ENCODE data around the gene PDLIM4.

The PDLIM4 gene

GRCh38 chr5:132227485-132228240, 29.8 kb upstream of the PDLIM4 start, which contains the start of gene P4HA2:
P4HA2 (minus strand) TSS chr5:132227853; CDS start chr5:132218626, 9,227 bp downstream.
- DNase-seq, result peak; percentile 81

- no peak for DNase-seq
Measured at GRCh38 chr5:132228241-132229035, 29.1 kb upstream of the PDLIM4 start.

- DNase-seq, result no peak
Measured at GRCh38 chr5:132229236-132229635, 28.3 kb upstream of the PDLIM4 start.

DNA sequence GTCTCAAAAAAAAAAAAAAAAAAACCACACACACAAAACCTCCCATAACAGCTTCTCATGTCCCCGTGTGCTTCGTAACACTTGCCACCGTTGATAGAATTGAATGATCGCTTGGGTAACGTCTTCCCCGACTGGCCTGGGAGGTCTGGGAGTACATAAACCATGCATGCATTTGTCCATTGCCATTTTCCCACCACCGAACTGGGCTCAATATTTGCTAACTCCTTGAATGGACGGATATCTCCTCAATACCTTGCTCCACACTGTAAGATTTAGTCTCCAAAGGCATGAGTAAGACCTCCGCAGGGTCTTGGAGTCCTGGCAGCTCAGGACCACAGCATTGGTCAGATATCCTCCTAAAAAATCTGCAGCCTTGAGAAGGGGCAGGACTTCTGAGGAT, 26.6 kb upstream of the PDLIM4 start:
- DNase-seq, result no peak

DNA sequence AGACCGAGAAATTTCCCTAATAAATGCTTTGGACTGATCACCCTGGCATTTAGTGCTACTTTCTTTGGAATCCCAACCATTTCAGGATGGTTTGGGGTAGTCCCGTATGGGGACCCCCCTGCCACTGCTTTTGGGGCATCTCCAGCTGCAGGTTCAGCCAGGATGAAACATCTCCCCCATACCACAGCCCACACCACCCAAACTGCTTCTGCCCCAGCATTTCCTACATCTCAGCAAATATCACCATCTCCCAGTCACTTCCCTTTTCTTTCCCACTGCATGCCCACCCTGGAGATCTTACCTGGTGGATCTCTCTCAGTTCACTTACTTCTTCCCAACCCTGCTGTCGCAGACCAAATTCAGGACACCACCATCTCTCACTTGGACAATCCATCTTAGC, 25.0 kb upstream of the PDLIM4 start:
- DNase-seq, result no peak

GRCh38 chr5:132233081-132233480, 24.4 kb upstream of the PDLIM4 start:
- DNase-seq, result no peak

DNA sequence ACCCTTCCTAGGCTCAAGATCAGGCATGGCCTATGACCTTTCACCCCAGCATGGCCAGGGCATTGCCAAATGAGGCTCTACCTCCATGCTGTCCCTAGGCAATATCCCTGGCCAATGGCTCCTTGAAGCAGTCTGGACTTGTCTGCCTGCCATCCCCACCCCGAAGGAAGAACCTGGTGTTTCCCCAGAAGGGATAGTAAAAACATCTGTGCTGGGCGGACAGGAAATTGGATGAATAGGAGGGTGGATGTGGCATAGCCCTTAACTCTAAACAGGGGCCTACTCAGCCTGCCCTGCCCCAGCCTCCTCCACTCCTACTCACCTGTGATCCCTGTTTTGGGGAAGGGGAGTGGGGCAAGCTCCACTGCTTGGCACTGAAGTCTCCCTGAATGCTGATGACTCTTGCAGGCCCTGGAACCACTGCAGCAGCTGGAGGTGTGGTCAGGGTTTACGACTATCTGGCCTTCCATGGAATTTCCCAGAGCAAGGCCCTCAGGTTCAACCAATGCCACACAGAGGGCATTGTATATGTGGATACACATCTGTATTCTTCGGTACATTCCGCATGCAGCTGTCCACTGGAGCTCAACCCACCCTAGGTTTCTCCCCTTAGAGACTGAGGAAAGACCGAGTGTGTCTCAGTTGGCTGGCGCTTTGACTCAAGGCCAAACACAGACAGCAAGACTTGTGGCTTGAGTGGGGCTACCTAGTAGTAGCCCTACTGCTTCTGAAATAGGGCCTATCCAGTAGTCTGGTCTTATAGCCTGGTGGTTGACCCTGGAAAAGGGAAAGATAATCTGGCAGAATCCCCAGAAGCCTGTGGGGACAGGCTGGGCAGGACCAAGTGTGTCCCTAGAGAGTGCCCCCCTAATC, 23.4 kb upstream of the PDLIM4 start:
- DNase-seq, result no peak

DNA sequence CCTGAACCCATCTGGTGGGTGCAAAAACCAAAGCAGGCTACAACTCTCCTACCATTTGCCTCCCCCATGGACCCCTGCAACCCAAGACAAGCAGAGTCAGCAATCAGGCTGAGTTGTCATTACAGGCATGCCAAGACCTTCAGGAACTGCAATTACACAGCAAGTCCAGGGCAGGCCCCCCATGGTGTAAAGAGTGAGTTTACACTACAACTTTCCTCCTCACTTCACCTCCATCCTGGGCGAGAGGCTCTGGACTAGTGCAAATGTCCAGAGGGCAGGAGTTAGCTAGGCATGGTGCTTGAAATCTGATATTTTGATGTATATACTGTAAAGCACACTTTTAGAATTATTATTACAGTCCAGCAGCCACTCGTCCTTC, 22.8 kb upstream of the PDLIM4 start:
- no peak for DNase-seq

DNA sequence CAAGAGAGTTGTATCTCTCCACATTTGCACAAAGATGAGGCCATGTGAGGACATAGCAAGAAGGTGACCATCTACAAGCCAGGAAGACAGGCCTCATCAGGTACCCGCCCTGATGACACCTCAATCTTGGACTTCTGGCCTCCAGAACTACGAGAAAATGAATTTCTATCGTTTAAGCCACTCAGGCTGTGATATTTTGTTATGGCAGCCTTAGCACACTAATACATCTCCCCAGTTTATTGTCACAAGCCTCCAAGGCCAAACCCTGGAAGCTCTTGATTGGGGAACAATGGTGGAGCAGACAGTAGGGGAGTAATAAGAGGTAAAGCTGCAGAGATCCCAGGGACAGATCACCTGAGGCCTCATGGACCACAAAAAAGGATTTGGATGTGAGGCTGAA, 22.2 kb upstream of the PDLIM4 start:
- no peak for DNase-seq

- no peak for DNase-seq
Measured at GRCh38 chr5:132237141-132237540, 20.4 kb upstream of the PDLIM4 start.

GRCh38 chr5:132237670-132238069, 19.8 kb upstream of the PDLIM4 start:
- no peak for DNase-seq

- peak; percentile 74 for DNase-seq
Measured at GRCh38 chr5:132238169-132238744, 19.2 kb upstream of the PDLIM4 start.

GRCh38 chr5:132238901-132239500, 18.5 kb upstream of the PDLIM4 start:
- DNase-seq, result no peak

- DNase-seq, result no peak
Measured at GRCh38 chr5:132239776-132240175, 17.7 kb upstream of the PDLIM4 start.

GRCh38 chr5:132243366-132243977, 14.0 kb upstream of the PDLIM4 start:
- no peak for DNase-seq

DNA sequence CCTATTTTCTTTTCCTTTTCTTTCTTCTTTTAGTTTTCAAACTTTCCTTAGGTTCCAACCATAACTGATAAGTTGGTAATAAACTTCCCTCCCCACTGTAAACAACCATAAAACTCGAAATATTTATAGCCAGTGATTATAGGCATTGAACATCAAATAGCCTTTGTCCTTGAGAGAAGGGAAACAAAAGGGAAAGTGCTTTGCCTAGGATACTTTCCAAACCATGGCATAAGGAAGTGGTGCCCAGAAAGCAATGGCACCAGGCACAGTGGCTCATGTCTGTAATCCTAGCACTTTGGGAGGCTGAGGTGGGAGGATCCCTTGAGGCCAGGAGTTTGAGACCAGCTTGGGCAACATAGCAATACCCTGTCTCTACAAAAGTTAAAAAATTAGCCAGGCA, 11.9 kb upstream of the PDLIM4 start:
- no peak for DNase-seq

- DNase-seq, result no peak
Measured at GRCh38 chr5:132246806-132247205, 10.7 kb upstream of the PDLIM4 start.

GRCh38 chr5:132250547-132250946, 6.9 kb upstream of the PDLIM4 start:
- DNase-seq, result no peak

DNA sequence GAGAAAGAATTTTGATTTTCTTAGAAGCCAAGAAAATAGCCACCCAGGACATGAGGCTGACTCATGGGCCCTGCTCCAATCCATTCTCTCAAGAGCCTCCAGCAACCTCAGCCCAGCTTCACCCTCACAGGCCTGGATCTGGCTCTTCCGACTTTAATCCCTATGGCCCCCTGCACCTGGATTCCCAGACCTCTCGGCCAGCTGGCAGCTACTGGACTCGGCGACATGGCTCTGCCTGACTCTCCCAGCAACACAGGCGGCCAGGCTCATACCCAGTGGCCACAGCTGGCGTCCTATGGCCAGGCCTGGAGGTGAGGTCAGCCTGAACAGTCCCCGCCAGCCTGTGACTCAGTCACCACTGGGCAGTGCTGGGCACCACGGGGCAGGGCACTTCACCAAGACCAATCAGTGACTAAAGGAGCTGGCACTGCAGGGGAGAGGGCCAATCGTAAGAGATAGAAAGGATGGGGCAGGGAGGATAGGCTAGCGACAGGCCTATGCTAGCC, 6.2 kb upstream of the PDLIM4 start:
- DNase-seq, result peak; percentile 28

- DNase-seq, result no peak
Measured at GRCh38 chr5:132253008-132253441, 4.5 kb upstream of the PDLIM4 start.

GRCh38 chr5:132253452-132254320, 3.8 kb upstream of the PDLIM4 start:
- no peak for DNase-seq

Data from EL (cell line).